Fibroblast of skin of scalp (primary cell): Measurements from ENCODE around the gene STK32A.
"Not testable (repeated sequence)": the region's sequence is repeated elsewhere in the genome, so short reads cannot be mapped to it uniquely, and the experiment has no call there.

Experiments
- DNase-seq: peaks from one replicate; pipeline ENCODE4 v3.0.0-alpha.2; 2013

STK32A gene

DNA sequence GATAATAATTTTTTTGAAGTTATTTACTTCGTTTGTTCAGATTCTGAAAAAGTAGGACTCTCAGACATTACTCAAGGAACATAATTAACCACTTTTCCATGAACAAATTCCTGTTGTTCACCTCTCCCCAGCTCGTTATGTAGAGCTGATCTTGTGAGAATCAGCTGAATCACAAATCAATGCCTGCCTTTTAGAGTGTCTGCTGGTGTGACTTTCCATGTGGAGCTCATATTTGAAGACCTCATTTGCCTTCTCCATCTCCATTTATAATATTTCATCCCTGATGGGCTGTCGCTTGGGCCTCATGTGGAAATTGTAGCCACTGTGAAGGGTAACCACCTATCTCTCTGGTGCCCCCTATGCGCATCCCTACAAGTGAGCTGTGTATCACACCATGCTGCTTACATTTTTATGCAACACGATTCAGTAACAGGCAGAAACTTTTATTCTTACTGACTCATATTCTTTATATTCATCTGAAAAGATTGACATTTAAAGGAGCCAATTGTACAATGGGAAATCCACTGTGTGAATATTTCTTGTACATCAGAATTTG, 111.3 kb downstream of the STK32A start:
- DNase-seq: no peak

DNA sequence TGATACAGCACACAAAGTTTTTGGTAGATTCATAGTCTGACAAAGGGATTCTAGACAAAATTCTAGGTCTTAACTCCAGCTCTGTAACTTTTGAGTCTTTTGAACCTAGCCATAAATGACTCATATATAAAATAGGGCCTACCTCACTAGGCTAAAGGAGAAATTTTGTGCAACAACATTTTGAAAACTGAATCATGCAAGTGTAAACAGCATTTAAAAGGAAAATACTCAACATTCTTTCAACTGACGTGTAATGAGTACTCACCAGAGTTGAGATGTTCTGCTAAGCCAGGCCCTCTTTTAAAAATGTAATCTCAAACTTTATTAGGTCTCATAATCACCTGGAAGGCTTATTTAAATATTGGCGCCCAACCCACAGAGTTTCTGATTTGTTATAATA, 113.2 kb downstream of the STK32A start:
- no peak for DNase-seq

DNA sequence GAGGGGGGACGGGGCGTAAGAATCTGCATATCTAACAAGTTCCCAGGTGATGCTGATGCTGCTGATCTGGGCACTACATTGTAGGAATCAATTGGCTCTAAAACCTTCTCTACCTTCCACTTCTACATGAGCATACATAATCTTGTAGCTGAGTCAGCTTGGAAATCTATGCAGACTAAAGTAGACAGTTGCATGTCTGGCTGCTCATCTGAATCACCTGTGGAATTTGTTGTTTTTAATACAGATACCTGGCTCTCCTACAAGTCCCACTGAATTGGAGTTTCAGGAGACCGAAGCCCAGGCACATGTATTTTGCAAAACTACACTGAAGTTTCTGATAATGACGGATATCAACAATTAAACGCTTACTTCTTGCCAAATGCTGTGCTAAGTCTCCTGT, 113.6 kb downstream of the STK32A start:
- DNase-seq: no peak

DNA sequence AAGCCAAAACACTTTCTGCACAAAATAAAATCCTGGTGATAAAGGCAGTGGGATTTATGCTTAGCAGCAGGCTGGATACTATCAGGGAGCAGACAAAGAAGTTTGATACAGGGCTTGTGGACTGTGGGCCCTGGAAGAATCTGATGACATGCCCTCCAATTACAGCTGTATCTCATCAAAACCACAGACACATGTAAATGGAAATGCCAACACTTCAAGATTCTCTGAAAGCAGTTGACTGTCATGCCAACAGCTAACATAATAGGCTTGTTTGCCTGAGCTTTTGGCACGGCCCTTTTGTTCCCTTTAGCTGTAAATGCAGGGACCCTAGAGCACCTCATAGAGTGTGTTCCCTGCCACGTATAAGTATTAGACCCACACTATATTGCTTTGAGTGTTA, 114.4 kb downstream of the STK32A start:
- DNase-seq: no peak

DNA sequence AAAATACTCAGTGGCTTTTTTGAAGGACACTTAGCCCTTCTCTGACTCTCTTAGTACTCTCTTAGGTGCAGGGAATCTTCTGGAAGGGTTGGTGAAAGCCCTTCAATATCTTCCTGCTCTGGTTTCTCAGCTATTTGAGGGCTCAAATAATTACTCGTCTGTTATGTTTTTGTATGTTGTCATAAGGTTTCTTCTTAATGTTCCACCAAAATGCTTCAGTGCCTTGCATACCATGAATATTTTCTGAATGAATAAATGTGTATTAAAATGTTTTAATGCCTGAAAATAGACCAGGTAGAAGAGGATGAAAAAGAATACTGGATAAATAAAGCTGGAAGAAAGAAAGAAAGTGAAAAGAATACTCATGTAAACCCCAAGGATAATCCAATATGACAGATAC, 124.3 kb downstream of the STK32A start:
- no peak for DNase-seq

DNA sequence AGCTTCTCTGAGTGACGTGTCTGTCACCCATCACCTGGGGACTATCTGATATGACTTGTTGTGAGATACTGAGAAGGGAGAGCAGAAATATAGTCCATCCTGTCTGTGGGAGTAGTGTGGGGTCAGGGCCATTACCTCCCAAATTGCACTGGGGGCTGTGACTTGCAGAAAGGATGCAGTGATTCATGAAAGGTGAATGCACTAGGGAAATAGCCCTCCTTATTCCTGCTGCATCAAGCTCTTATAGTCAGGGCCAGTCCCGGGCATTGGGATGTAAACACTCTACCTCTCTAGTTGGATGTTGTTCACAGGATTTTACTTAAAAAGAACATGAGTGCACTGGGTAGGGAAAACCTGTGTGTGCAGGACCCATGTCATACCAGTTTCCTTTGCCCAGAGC, 124.8 kb downstream of the STK32A start:
- DNase-seq: no peak

DNA sequence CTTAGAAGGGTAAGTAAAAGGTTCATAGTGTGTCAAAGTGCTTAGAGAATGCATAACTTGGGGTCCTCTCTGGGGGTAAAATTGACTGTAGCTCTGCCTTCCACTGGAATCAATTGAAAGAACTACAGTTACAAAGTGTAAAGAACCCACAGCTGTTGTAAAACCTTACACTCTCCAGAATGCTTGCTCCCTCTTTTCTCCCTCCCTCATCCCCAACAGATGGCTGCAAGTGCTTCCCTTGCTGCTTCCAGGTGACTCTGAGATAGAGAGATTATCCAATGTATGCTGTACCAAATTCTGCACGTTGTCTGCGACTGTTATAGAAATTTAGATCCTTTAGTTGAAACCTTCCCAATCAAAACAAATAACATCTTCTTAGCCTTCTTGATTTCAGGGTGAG, 126.0 kb downstream of the STK32A start:
- DNase-seq: no peak

DNA sequence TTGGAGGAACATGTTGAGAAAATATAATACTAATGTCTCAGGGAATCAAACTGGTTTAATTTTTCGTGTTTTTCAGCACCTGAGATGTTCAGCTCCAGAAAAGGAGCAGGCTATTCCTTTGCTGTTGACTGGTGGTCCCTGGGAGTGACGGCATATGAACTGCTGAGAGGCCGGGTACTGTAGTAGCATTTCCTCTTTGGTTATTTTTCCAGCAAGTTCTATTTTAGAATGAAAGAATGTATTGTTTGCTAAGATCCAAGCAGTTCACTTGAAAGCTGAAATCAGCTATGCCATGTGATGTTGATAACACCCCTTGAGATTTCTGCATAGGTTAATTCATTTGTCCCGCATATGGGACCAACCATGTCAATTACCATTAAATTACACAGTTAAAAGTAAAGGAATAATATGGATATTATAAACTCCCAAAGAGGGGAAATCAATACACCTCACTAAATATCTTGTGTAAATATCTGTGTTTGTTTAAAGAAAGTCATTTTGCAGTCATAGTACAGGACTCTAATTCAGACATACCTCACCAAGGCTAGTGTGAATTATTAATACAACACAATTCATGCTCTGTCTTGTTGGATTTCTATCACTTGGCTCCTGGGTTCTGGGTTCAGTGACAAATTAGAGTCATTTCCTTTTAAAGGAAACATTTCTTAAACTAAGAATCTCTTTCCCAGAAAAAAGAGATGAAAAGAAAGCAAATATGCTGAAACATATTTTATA, 126.8 kb downstream of the STK32A start:
- DNase-seq: no peak

DNA sequence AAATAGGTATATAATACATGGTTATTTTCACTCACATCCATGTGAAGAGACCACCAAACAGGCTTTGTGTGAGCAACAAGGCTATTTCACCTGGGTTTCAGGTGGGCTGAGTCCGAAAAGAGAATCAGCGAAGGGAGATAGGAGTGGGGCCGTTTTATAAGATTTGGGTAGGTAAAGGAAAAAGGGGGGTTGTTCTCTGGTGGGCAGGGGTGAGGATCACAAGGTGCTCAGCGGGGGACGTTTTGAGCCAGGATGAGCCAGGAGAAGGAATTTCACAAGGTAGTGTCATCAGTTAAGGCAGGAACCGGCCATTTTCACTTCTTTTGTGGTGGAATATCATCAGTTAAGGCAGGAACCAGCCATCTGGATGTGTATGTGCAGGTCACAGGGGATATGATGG, 132.6 kb downstream of the STK32A start:
- not testable (repeated sequence) for DNase-seq

DNA sequence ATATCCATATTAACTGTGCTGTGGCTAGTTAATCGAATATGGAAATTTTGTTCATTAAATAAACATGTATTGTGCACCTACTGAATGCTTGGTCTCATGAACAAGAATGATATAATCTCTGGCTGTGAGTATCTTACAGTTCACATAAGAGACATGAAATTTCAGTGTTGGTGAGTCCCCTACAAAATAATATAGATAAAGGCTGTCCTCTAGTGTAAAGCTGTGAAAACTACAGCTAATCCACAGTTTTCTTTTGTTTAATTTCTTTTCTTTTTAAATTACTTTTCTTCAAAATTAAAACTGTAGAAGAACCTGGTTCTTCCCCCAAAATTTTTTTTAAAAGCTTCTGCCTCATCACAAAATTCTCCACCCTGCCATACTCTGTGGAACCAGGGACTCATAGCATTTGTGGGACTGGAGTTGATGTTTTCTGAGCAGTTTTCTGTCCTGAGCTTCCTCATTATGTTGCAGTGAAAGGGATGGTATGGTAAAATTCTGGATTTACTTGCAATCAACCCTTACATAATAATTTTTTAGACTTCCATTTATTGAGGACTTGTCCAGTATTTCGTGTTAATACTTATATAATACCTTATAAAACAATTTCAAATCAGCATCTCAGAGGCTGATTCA, 135.0 kb downstream of the STK32A start:
- peak; percentile 12 for DNase-seq

DNA sequence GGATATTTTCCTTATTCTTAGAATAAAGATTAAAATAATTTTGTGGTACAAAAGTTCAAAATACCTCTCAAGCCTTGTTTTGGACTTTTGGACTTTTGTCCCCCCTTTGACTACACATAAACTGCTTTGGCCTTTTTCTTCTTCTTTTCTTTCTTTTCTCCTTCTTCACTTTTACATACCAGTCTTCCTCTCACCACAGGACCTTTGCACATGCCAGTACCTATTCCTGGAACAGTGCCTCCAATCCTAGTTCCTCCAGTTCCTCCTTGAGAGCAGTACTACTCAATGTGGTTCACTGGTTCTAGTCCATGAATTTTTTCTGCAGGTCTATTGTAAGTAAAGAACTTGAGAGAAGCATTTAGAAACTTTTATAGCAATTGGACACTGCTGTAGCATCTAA, 136.5 kb downstream of the STK32A start:
- DNase-seq: no peak

DNA sequence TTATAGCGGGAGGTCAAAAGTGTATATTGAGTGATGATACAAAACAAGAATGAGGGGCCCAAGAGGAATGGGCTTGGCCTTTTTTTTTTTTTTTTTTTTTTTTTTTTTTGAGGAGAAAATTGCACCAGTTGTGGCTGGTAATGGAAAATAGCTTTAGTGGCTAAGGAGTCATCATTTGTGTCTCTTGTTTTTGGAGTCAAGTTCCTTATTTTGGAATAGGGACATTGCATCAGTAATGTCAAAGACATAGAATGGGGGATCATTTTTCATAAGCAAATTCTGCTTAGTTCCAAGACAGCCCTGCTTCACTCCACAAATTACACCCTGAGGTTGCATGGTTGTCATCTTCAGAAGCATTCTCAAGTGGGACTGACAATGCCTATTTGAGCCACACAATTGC, 137.4 kb downstream of the STK32A start:
- DNase-seq: no peak

DNA sequence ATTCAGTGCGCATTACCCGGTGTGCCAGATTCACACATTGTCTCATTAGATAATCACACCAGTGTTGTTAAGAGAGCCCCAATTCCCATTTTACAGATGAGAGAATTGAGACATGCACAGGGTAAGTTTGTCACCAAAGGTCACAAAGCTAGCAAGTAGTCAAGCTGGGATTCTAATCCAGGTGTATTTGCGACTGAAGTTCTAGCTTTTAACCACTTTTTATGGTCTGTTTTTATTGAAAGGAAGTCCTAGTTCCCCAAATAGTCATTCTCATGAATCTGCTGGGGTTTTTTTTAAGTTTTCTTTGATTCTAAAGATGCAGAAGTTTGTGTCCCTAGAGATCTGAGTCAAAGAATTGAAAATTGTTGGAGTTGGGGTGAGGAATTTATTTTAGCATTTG, 138.5 kb downstream of the STK32A start:
- DNase-seq: no peak

DNA sequence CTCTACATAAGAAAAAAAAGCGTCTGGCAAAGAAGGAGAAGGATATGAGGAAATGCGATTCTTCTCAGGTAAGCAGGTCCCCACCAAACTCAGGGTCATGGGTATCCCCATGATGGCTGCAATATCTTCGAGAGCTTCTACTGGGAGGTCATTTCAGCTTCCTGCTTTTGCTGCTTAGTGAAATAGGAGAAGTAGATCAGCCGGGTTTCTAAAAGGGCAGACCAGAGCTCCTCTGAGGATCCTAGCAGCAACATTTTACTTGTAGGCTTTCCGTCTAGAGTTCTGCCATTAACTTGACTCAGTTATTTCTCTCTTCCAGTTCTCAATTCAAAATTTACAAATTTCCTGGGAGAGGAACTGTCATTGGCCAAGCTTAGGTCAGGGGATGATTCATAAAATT, 140.3 kb downstream of the STK32A start:
- DNase-seq: no peak

DNA sequence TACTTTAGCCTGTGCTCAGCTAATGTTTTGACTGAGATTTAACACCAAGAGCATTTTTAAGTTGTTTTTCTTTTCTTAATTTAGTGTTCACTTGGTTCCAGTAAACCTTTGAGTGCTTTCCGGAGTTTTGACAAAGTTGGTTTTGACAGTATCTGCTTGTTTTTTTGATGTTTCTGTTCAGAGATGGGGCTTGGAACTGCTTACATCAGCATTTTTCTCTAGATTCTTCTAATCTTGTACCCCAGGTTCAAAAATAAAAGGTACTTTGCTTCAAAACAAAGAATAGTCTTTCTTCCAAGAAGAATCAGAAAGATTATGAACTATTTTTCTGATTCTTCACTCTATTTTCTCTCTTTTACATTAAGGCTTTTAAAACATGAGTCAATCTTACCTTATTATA, 142.9 kb downstream of the STK32A start:
- DNase-seq: no peak

DNA sequence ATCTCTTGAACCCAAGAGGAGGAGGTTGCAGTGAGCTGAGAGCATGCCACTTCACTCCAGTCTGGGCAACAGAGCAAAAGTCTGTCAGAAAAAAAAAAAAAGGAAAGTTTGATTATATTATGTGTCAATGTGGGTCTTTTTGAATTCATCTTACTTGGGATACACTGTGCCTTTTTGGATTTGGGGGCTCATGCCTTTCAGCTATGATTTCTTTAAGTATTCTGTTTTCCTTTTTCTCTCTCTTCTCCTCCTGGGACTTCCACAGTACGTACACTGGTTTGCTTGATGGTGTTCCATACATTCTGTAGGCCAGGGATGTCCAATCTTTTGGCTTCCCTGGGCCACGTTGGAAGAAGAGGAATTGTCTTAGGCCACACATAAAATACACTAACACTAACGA, 146.7 kb downstream of the STK32A start:
- DNase-seq: no peak

DNA sequence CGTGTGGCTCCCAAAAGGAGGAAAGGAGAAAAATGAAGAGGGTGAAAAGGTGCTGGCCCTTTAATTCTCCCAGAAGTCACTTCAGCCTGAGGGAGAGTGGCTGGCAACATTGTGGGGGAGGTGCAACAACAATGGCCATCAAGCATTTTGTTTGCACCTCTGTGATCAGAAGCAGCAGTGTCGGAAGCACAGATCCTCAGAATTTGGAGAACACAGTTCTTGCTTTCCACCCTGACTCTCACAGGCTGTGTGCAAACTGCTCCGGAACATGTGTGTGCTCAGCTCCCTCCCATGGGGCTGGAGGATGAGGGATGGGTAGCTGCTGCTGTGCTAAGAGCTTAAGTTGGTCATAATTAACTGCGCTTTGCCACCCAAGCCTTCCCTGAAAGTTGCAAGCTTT, 147.9 kb downstream of the STK32A start:
- peak; percentile 39 for DNase-seq

DNA sequence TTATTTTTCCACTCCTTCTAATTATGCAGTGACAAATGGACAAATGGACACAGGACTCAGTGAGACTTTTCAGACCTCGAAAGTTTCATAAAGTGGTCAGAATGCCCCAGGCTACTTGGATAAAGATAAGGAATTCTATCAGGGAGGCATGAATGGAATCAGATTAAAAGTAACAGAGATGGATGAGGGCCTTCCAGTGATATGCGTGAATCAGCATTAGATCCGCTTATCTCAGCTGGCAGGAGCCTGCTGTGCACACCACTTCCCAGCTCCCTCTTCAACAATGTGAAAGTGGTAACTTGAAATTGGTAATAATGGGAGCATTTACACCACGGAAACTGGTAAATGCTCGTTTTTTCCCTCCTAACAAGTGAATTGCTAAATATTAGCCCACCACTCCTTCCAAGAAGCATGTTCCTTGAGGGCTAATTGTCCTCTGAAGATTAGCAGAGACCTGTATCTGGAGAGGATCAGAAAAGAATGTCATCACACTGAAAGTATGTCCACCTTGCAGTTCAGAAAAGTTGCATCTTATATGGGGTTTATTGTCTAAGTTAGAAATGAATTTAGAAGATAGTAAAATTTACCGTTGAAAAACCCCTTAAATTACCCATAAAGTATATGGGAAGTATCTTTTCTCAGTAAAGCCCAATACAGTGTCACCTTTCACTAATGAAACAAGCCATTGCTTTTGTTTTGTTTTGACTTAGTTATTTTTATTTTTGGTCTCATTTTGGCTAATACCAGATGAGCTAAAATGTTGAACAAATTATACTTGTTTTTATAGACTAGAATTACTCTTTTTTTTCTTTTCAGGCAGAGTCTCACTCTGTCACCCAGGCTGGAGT, 149.7 kb downstream of the STK32A start:
- DNase-seq: no peak

DNA sequence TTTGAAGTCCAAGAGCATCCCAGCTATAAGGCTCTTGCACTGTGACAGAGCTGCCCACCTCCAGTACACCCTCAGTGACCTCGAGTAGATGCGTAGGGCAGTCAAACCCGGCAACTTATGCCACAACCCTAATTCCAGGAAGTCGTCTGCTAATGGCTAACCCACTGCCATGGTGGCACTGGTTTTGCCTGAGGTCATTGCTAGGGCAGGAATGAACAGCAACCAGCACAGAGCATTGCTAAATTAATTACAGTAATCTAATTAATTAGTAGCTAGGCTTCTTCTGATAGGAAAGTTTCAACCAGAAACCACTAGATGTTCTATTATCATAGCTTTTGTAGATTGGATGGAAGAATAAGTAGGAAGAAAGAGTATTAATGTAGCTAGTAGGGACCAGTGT, 152.3 kb downstream of the STK32A start:
- DNase-seq: no peak

DNA sequence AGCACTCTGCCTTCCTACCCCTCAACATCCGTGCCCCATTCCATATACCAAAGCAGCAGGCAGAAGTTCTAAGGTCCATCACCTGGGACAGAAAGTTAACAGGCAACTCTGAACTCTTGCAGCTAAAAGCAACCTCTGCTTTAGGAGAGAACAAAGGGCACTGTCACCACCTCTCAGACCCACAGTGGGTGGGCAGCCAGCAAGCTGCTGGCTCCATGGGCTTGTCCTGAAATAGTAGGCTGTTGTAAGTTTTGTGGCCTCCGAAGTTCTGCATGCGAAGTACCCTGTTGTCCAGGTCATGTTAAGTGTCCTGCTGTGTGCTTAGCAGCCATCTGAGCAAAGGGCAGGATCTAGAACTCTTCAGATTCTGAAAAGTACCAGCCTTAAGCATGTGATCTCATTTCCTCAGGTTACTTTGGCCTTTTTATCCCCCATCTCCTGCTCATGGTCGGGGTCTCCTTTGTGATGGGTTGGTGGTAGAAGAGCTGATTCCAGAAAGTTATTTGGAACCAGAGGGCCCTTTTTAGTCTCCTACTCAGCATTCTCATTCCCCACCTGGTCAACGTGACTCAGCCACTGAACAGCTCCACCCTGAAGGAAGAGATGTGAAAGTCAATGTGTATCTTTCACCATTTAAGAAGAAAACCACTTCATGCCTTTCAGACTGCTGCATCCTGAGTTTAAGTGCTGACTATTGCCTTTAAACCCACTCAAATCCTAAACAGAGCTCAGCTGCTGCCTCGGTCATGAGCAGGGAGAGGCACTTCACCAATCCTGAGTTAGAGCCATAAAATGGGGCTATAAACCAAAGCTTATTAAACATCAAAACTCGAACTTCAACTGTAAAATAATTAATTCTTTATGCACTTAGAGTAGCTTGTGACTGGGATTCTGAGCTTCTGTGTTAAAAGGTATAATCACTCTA, 153.6 kb downstream of the STK32A start:
- no peak for DNase-seq

DNA sequence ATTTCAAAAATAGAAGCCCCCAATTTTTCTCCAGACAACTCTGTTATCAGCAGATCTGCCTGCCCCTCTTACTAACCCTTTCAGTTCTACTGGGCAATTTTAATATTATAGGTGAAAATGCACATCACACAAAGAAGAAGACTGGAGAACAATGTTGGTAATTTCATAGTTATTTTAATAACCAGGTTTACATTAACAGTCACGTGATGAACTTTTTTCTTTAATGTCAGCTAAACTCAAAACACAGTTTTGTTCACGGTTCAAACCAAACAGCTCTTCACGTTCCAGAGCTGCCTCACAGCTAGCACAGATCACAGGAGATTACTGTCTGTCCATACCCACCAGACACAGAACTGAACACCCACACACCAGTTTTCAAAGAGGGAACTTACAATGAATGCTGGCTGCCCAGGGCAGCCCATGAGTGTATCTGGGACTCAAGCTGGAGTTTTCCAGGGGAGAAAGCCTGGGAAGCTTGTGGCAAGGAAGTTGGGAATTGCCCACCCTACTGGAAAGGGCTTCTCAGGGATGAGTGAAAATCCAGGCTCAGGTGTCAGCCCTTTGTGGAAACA, 155.9 kb downstream of the STK32A start:
- no peak for DNase-seq

DNA sequence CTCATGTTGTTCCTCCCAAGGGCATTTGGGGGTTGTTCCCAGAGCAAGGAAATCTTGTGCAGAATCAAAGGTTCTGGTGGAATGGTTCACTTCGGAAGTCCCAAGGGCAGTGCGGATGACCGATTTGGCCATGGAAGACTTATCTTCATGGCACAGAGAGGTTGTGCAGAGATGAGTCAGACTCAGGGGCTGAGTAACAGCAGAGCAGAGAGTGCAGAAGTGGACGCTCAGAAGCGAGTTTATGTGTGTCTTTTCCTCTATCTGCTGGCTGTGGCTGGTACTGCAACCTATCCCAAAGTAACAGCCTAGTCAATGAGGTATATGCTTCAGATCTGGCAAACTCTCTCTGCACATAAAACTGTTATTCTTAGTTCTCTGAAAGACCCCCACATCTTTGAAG, 157.0 kb downstream of the STK32A start:
- DNase-seq: peak; percentile 71
